ENCODE measurements around the gene LAMC1. TPM values are rescaled to one million over a fixed set of nuclear protein-coding genes. Genes with fewer than 3 reads are reported as not detected.

Gene LAMC1
- total and polyA plus RNA-seq, 4 donors = 23.4 to 272 (median 116) TPM

DNA sequence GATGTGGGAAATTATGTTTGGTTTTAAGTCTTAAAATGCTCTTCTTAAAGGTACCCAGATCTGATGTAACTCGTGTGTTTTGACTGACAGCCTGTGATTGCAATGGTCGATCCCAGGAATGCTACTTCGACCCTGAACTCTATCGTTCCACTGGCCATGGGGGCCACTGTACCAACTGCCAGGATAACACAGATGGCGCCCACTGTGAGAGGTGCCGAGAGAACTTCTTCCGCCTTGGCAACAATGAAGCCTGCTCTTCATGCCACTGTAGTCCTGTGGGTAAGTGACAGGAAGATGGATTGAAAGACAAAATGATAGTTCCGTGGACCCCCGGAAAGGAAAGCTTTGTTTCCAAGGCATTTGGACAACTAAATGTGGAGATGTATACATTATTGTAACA is 91.2 kb downstream of the LAMC1 start:
- H3K27ac ChIP-seq (ENCODE audit: low read depth in 1 of 2, low read length in 1 of 2) = no peak overlapping the region
- DNase-seq (no peak), ATAC-seq (ENCODE audit: insufficient read depth, low FRiP score) (no peak)
- H3K9ac ChIP-seq (ENCODE audit: insufficient read depth in 1 of 2, low read length in 2 of 2) = no peak overlapping the region
- H3K27me3 ChIP-seq (ENCODE audit: control insufficient read depth in 3 of 3, insufficient read depth in 3 of 3, low read length in 2 of 3) = no peaks in the 10 kb centered on the region
- H3K36me3 ChIP-seq (ENCODE audit: control insufficient read depth in 4 of 4, insufficient read depth in 4 of 4, low read length in 4 of 4) = peaks cover 15 to 42% (median 29%) of the 10 kb centered on the region in 4 donors
- WGBS, 2 donors = 94 to 98% methylated on average over 9 of the region's 9 CpGs
- H3K4me1 ChIP-seq (ENCODE audit: control insufficient read depth in 5 of 5, insufficient read depth in 5 of 5, low read length in 5 of 5) = no peaks in the 10 kb centered on the region
- TF ChIP-seq, protein P1, sequence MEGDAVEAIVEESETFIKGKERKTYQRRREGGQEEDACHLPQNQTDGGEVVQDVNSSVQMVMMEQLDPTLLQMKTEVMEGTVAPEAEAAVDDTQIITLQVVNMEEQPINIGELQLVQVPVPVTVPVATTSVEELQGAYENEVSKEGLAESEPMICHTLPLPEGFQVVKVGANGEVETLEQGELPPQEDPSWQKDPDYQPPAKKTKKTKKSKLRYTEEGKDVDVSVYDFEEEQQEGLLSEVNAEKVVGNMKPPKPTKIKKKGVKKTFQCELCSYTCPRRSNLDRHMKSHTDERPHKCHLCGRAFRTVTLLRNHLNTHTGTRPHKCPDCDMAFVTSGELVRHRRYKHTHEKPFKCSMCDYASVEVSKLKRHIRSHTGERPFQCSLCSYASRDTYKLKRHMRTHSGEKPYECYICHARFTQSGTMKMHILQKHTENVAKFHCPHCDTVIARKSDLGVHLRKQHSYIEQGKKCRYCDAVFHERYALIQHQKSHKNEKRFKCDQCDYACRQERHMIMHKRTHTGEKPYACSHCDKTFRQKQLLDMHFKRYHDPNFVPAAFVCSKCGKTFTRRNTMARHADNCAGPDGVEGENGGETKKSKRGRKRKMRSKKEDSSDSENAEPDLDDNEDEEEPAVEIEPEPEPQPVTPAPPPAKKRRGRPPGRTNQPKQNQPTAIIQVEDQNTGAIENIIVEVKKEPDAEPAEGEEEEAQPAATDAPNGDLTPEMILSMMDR (IDR thresholded peaks at IDR 0.05; ENCODE audit: control extremely low read depth, extremely low read depth) = no peak
- H3K4me3 ChIP-seq = no peak overlapping the region
- H3K9me3 ChIP-seq (ENCODE audit: control insufficient read depth in 4 of 4, insufficient read depth in 3 of 4, low read length in 3 of 4) = no peaks in the 10 kb centered on the region

DNA sequence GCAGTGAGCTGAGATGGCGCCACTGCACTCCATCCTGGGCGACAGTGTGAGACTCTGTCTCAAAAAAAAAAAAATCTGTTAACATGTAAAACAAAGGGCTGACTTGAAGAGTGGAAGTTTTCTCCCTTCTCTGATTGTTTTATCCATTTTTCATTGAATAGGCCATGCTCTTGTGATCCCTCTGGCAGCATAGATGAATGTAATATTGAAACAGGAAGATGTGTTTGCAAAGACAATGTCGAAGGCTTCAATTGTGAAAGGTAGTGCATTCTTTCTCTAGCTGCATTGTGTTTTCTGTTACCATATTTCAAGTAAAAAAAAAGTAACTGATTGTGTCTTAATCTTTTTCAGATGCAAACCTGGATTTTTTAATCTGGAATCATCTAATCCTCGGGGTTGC is 93.2 kb downstream of the LAMC1 start:
- Histone ChIP-seq H3K27me3 (ENCODE audit: control insufficient read depth in 3 of 3, insufficient read depth in 3 of 3, low read length in 2 of 3) (no peaks in the 10 kb centered on the region), H3K4me1 (ENCODE audit: control insufficient read depth in 5 of 5, insufficient read depth in 5 of 5, low read length in 5 of 5) (no peaks in the 10 kb centered on the region), H3K4me3 (no peak overlapping the region), H3K9ac (ENCODE audit: insufficient read depth in 1 of 2, low read length in 2 of 2) (no peak overlapping the region), H3K9me3 (ENCODE audit: control insufficient read depth in 4 of 4, insufficient read depth in 3 of 4, low read length in 3 of 4) (no peaks in the 10 kb centered on the region), H3K36me3 (ENCODE audit: control insufficient read depth in 4 of 4, insufficient read depth in 4 of 4, low read length in 4 of 4) (peaks cover 18 to 46% (median 33%) of the 10 kb centered on the region in 4 donors), H3K27ac (ENCODE audit: low read depth in 1 of 2, low read length in 1 of 2) (no peak overlapping the region)
- WGBS, 2 donors = 41 to 77% methylated on average over 4 of the region's 4 CpGs
- DNase-seq = no peak
- no peak for ATAC-seq (ENCODE audit: insufficient read depth, low FRiP score)
- TF ChIP-seq, protein P1 (IDR thresholded peaks at IDR 0.05; ENCODE audit: control extremely low read depth, extremely low read depth) = no peak

DNA sequence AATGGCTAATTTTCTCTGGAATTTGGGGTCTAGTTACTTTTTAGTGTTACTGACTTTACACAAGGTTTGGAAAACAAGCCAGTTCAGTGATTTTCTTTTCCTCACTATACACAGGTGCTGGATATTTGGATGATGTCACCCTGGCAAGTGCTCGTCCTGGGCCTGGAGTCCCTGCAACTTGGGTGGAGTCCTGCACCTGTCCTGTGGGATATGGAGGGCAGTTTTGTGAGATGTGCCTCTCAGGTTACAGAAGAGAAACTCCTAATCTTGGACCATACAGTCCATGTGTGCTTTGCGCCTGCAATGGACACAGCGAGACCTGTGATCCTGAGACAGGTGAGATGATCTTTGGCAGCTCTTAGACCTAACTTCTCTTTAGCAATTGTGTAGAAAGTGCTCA is 98.4 kb downstream of the LAMC1 start:
- DNase-seq = no peak
- H3K9ac ChIP-seq (ENCODE audit: insufficient read depth in 1 of 2, low read length in 2 of 2) = no peak overlapping the region
- no peak overlapping the region for H3K4me3 ChIP-seq
- WGBS, 2 donors = 92 to 94% methylated on average over 3 of the region's 3 CpGs
- H3K27ac ChIP-seq (ENCODE audit: low read depth in 1 of 2, low read length in 1 of 2) = no peak overlapping the region
- H3K36me3 ChIP-seq (ENCODE audit: control insufficient read depth in 4 of 4, insufficient read depth in 4 of 4, low read length in 4 of 4) = peaks cover 28 to 69% (median 66%) of the 10 kb centered on the region in 4 donors
- no peaks in the 10 kb centered on the region for H3K9me3 ChIP-seq (ENCODE audit: control insufficient read depth in 4 of 4, insufficient read depth in 3 of 4, low read length in 3 of 4)
- ATAC-seq (ENCODE audit: insufficient read depth, low FRiP score) = no peak
- TF ChIP-seq, protein P1 (IDR thresholded peaks at IDR 0.05; ENCODE audit: control extremely low read depth, extremely low read depth) = no peak
- H3K27me3 ChIP-seq (ENCODE audit: control insufficient read depth in 3 of 3, insufficient read depth in 3 of 3, low read length in 2 of 3) = no peaks in the 10 kb centered on the region
- peaks cover 0 to 13% (median 2%) of the 10 kb centered on the region in 5 donors for H3K4me1 ChIP-seq (ENCODE audit: control insufficient read depth in 5 of 5, insufficient read depth in 5 of 5, low read length in 5 of 5)

DNA sequence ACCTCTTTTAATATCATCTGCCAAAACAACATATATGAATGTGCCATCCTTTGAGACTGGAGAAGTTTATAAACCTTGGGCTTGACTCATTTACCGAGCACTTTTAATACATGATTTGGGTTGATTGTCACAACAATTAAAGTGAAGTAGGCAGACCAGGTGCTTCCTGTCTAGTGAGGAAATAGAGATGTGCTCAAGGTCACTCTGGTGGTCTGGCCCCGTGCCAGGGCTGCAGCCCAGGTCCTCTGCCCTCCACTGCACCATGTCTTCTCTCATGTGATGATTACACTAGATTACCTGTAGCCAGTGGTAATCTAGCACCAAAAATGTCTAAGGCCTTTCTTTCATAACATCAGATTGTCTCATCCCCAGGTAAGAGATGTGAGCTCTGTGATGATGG is 101.0 kb downstream of the LAMC1 start:
- peaks cover 27 to 77% (median 64%) of the 10 kb centered on the region in 4 donors for H3K36me3 ChIP-seq (ENCODE audit: control insufficient read depth in 4 of 4, insufficient read depth in 4 of 4, low read length in 4 of 4)
- 40 to 54% methylated on average over 2 of the region's 2 CpGs for WGBS, 2 donors
- H3K27ac ChIP-seq (ENCODE audit: low read depth in 1 of 2, low read length in 1 of 2) = no peak overlapping the region
- no peaks in the 10 kb centered on the region for H3K27me3 ChIP-seq (ENCODE audit: control insufficient read depth in 3 of 3, insufficient read depth in 3 of 3, low read length in 2 of 3)
- DNase-seq = no peak
- ATAC-seq (ENCODE audit: insufficient read depth, low FRiP score) = no peak
- H3K4me1 ChIP-seq (ENCODE audit: control insufficient read depth in 5 of 5, insufficient read depth in 5 of 5, low read length in 5 of 5) = peaks cover 0 to 16% (median 4%) of the 10 kb centered on the region in 5 donors
- H3K4me3 ChIP-seq = no peak overlapping the region
- no peak overlapping the region for H3K9ac ChIP-seq (ENCODE audit: insufficient read depth in 1 of 2, low read length in 2 of 2)
- no peaks in the 10 kb centered on the region for H3K9me3 ChIP-seq (ENCODE audit: control insufficient read depth in 4 of 4, insufficient read depth in 3 of 4, low read length in 3 of 4)
- TF ChIP-seq, protein P1 (IDR thresholded peaks at IDR 0.05; ENCODE audit: control extremely low read depth, extremely low read depth) = no peak
